Cortex of kidney (tissue), 1 donor: ENCODE data around the gene EXOSC7.
"Not testable (repeated sequence)": the region's sequence is repeated elsewhere in the genome, so short reads cannot be mapped to it uniquely, and the experiment has no call there.

ENCODE experiments used
- DNase-seq: peaks from one replicate; lab custom pipeline; 2025; lab: John Stamatoyannopoulos, UW

The EXOSC7 gene

DNA sequence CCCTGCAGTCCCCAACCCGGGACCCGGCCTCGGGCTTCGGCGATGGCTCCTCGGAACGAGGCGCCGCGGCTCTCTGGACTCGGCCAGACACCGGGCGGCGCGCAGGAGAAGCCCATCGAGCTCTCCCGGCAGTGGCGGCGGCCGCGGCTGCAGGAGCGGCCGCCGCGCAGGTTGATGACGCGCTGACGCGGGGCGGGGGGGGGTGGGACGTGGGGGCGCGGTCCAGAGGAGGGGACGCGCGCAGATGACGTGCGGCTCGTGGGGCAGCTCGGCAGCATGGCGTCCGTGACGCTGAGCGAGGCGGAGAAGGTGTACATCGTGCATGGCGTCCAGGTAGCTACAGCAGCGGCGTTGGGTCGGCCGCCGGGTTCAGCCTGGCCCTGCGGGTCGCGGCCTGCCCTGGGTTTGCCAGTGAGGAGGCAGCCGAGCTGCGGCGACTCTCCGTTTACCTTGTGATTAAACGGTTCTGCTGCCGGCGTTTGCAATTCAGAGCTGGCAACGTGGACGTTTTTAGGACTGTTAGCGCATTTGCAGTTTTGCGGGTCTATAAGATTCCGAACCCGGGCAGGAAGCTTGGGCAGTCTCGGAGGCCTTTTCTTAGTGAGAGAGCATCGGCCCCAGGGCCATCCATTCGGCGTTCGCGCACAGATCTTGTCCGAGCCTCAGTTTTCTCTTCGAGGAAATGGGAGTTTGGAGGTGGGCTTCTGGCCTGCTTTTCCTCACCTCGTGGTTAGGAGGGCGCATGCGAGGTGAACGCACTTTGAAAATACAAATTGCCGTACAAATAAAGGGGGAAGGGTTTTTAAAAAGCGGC is at the start of gene EXOSC7, which contains the start of gene ZDHHC3:
Gene EXOSC7 (plus strand): TSS at position 243 of the 814 bp plus-strand sequence. CDS start 34 bp downstream, at position 277.
Gene ZDHHC3 (minus strand): TSS at position 173 of the 814 bp plus-strand sequence. CDS start 16,738 bp downstream, outside the sequence.
- DNase-seq, result peak; percentile 45

DNA sequence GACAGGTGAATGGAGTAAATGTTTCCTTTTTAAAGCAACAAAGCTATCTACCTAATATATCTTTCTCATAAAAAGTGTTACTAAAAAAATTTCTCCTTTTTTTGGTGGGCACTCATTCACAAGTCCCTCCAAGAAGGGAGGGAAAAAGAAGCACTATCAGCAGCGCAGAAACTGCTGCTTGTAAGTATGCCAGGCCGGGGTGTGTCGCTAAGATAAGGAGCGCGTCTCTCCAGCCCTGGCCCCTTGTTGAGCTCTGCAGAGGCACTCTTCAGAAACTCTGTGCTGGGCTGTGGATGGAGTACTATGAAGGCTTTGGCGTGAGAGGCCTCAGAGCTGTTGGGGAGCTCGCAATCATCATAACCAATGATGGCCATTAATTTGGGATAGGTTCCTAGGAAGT is 49.1 kb upstream of the EXOSC7 start:
- DNase-seq, result no peak

DNA sequence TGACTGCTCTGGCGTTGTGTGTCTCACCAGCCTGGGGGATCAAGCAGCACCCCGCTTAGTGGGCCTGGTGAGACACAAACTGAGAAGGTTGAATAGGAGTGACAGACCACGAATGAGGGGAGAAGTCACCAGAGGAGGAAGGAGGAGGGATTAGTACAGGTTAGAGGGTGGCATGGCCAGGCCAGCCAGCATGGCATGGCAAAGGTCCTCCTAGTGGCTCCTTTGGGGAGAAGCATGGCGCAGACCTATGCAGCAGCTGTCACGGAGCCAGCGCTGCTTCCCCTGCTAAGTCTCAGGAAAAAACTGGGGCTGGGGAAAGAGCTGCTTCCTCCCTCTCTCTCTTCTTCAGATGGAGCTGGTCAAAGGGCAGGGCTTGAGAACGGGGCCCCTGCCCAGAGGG is 48.7 kb upstream of the EXOSC7 start:
- DNase-seq, result no peak

DNA sequence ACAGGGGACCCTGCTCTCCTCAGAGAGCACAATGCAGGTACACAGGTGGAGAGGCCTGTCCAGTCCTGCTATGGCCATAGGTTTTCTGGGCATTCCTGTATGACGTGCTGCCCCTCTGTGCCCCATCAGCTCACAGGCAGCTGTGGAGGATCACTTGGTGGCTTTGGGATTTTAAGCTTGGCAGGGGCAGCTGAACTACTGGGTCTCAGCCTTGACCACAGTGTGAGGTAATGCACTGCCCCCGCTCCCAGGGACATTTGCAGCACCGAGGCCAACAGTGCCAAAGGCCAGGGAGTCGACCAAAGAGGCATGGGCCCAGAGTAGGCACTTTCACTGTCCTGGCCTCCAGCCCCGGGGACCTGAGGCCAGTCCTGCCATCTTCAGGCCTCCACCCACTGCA is 46.3 kb upstream of the EXOSC7 start:
- DNase-seq, result no peak

DNA sequence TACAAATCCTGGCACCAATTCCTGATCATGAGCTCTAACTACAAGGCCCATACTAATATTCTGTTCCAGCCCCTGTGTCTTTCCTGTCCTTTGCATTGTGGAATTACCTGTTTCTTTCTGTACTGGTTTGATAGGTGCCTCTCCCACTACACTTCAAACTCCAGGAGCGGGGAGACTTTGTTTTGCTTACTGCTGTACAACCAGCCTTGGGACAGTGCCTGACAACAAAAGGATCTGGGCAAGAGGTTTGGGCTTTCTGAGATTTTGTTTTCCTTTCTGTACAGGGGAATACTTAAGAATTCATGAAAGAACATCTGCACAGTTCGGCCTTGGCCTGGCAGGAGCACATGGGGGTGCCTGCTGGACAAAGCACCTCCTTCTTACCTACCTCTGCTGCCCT is 45.1 kb upstream of the EXOSC7 start:
- no peak for DNase-seq

DNA sequence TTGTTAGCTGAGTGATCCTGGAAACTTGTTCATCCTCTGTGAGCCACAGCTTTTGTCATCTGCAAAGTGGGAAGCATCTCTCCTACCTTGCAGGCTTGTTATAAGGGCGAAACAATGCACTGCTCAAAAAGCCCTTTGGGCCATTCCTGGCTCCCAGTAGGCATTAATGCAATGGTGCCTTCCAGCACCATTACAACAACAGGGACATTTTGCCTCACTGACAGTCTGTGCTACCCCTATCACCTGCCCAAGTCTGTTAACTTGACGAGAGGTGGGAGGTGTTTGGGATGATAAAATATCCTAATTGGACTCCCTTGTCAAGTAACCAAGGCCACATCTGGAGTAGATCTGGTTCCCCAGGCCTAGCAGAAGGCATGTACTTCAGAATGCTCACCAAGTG is 44.3 kb upstream of the EXOSC7 start:
- no peak for DNase-seq

DNA sequence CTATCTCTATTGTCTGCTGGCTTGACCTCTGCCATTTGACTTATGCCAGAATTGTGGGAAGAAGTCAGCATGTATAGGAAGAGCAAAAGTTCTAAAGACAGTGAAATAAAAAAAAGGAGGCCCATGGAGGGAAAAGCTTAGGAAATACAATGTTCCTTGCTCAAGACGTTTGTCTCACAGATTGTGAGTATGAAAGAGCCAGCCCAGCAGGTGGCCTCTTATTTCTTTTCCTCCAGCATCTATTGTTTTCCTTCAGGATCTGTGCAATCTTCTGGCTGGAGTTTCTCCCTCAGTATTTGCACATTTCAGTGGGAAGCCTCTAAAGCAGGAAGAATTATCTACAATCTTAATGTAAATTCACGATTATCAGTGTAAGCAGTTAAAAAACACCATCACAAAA is 43.8 kb upstream of the EXOSC7 start:
- no peak for DNase-seq

DNA sequence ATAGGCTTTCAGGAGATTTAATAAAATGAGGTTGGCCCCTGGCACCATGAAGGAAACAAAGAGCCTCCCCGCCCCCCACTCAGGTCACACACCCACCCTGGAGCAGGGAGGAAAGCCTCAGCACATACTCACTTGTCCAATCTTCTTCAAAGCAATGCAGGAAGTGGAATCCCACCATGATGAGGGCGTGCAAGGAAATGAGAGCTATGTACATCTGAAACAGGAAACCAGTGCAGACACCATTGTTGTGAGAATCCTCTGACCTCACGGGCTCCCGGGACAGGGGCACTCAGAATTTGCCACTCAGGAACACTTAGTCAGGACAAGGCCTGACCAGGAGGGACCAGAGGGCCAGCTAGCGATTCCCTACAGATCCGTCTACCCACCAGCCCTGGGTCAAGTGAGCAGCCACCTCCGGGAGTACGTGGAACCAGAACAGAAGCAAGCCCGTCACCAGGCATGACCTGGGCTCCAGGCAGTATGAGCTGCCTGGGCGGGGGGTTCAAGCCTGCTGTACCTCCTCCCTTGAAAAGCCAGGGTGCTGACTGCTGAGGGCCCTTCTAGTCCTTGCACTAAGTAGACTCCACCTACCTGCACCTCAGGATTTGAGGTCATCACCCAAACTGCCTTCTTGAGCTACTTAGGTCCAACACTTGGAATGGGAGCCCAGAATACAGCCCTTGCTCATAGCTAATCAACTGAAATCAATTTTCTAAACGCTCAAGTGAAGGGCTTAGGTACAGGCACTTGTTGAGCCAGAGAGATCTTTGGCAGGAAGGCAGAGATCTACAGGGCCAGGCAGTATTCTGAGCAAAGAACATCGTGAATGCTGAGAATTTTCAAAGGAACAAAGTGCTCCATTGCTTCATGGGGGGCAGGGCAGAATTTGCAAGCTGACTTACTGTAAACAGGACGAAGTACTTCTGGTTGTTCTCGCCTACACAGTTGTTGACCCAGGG is 42.8 kb upstream of the EXOSC7 start:
- DNase-seq, result no peak

DNA sequence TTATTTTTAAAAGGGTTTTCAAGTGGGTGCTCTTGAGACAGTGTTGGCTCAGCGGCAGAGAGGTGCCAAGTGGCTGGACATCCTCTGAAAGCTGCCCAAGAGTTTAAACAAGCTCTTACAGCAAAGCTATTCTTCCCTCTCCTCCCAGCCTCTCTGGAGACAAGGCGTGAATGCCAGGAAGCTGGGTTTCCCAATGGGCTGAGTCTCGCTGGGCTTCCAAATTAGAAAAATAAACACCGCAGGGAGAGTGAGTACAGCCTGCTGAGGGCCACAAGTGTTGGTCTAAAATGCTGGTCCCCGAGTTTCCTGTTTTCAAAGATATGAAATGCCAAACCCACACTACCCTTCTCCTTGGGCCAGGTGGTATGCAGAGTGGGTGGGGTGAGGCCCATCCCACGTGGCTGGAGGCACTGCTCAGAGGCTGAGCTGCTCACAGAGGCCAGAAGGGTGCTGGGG is 36.4 kb upstream of the EXOSC7 start:
- no peak for DNase-seq

DNA sequence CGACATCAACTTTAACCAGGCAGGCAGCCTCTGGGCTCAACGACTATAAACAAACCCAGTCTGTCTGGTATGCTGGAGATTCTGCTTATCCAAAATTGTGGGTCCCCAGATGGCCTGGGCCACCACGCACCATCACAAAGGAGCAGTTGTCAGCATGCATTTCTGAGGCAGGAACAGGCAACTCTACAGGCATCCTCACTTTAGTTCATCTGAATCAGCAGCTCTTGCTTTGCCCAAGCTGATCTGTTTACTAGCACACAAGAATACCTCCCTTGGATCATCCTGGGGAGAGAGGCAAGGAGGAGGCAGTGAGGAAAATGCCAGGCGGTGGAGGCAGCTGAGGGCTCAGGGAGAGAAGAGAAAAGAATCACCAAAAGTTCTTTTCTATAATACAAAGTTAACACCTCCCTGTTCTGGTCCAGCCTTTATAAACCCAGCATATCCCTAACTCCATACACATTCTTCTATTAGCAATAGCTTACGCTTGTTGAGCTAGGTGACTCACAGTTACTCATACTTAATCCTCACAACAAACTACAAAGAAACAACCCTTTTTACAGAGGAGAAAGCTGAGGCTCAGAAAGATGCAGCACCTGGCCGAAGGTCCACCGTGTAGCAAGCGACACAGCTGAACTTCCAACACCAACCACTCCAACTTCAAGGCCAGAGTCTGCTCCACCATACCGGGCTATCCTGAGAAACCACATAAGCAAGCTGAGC is 33.7 kb upstream of the EXOSC7 start:
- no peak for DNase-seq

DNA sequence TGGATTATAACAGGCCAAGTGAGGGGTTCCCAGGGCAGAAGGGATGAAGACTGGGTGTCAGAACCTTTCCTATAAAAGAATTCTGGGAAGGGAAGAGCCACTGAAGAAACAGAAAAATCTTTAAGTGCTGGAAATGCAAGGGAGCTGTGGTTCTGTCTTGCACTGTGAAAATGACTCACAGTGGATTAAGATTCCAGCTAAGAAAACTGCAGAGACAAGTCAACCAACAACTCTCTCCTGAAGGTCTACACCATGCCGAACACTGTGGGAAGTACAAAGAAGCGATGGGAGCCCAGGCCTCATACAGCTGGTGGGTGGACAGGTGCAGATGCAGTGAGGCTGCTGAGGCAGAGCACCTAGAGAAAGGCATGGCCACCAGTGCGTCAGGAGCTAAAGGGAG is 27.8 kb upstream of the EXOSC7 start:
- no peak for DNase-seq

DNA sequence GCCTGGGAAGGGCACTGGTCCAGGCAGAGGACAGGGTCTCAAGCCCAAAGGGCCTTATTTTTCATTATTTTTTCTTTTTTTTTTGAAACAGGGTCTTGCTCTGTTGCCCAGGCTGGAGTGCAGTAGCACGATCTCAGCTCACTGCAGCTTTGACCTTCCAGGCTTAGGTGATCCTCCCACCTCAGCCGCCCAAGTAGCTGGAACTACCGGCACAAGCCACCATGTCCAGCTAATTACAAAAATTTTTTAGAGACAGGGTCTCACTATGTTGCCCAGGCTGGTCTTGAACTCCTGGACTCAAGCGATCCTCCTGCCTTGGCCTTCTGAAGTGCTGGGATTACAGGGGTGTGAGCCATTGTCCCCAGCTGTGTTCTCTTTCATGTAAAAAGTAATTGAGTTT is 26.3 kb upstream of the EXOSC7 start:
- not testable (repeated sequence) for DNase-seq

DNA sequence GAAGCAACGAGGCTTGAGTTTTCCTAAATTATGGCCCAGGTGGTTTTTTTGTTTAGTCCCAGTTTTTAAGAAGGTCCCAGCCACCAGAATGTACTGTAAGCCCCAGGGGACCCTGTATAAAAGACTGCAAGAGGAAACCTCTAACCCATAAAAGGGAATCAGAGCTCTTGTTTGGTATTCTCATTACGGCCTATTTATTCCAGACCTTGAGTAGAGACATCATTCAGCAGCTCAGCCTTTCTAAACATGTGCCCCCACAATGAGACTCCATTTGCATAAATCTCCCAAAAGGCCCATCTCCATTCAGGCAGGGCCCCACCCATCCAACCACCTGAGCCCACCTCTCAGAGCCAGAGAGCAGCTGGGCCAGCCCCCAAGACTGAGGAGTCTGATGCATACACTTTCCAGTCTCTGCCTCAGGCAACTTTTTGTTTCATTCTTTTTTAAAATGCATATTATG is 25.7 kb upstream of the EXOSC7 start:
- DNase-seq, result no peak

DNA sequence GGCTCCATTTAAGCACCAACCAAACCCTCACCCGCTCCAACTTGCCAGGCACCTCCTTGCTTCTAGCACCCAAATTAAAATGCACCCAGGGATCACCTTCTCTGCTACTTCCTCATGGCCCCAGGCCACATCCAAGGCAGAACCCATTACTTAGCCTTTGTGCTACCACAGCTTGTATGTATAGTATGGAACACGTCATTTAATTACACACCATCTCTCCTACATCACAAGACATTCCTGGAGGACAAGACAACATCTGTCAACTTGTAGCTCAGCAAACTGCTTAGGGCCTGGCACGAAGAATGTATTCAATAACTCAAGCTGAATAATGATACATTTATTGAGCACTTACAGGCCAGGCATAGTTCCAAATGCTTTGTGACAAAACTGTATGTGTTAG is 23.4 kb upstream of the EXOSC7 start:
- no peak for DNase-seq

DNA sequence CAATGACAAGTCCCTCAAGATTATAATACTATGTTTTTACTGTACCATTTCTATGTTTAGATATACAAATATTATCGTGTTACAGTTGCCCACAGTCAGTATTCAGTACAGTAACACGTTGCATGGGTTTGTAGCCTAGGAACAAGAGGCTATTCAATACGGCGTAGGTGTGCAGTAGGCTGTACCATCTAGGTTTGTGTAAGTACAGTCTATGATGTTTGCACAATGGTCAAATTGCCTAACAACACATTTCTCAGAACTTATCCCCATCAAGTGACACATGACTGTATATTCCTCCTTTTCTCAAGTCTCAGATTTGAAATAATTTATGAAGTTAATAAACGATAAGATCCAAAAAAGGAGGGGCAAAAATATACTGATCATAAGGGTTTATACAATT is 21.7 kb upstream of the EXOSC7 start:
- DNase-seq, result no peak

DNA sequence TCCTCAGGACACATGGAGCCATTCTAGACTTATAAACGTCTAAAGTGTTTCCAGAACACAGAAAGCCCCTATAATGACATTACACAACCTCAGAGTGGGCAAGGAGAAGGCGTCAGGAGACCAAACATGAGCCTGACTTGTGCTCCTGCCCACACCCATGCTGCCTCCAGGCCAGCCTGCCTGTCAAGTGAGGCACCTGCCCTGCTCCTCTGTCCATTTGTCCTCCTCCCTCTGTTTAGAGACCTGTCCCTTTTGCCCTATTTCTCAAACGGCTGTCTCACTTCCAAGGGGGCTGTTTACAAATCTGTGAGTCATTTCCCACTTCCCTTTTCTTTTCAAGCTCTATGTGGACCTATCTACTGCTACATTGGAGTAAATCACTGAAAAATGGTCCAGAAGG is 21.1 kb upstream of the EXOSC7 start:
- DNase-seq, result no peak

DNA sequence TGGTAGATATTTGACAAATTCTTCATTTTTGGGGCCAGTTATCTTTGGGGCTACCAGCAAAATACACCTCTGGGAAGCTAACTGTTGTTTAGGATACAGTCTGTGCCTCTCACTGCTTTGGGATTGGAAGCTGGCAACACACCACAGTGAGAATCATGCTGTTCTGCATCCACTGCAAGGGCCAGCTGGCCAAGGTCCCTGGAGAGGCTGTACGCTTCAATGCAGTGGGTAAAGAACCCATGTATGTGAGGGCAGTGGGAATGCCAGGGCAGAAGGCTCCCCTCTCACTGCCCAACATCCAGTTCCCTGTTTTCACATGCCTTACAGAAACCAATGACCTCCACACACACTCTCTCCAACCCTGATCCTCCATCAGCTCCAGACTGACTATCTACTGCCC is 20.1 kb upstream of the EXOSC7 start:
- DNase-seq, result no peak

DNA sequence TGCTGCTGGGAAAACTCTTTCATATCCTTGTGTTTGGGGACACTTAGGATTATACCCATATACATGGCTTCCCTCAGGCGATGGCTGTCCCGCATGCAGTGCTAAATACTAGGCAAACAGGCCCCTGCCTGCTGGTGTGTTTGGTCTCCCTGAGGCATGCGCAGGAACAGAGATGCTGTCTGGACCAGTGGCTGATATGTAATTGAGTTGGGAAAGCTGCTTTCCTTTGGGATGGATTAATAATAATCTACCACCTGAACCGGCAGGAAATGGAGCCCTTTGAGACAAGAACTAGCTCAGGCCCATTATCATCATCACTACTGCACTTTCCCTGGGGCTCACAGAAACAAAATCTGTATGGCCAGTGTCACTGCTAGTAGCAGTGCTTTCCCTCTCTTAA is 18.1 kb upstream of the EXOSC7 start:
- no peak for DNase-seq

DNA sequence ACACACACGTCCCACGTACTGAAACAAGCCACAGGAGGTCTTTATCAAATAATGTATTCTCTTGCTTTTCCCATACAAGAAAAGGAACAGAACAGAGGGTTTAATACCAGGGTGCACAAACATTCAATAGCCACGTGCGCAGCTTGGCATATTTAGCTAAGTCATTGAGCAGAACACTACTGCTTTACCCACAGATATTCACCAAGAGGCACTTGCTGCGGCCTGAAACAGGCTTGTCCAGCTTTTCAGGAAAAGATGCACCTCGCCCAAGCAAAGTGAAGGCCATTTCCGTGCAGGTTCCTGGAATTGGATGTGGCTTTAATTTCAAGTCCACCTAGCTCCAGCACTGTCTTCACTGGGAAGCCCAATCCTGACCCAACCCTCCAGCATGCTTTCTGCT is 17.7 kb upstream of the EXOSC7 start:
- no peak for DNase-seq

DNA sequence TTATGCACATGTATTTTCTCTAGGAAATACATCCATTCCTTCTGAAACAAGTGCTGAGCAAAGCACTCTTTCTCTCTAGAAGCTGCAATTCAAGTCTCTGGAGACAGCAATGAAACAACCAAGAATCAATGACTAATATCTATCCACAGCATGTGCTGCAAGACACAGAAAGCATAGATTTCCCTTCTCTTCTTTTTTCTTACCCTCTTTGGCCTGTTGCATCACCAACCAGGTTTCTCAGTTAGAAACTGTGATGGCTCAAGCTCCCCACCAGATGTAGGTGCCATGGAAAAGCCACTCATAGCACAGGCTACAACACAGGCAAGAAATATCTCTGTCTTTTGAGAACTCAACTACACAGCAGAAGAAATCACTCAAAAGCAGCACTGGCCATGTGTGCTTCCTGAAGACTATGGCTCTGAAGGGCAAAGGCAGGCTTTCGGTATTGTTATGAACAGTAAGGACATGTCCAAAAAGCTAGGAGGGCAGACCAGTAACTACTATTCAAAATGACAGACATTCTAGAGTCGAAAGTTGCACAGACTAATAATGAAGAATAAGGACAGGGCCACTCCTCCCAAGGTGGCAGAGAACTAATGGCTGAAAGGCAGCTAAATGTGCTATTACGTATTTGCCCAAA is 15.5 kb upstream of the EXOSC7 start:
- DNase-seq, result no peak

DNA sequence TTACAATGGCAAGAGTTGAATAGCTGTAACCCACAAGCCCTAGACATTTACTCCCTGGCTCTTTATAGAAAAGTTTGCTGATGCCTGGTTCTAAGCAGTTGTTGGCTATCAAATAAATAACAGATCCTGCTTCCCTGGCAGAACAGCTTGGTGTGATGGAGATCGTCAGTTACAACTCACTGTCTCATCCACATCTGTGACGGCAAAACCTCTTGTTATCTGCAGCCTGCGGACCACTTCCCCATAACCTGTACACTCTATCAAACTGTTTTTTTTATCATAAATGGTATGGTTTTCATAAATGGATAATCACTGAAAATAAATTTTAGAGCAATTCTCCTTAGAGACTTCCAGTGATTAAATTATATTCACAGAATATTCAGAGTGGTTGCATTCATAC is 14.2 kb upstream of the EXOSC7 start:
- DNase-seq, result no peak
